ENCODE measurements around the gene KIAA0232.

- no peak for TF ChIP-seq REST (IDR thresholded peaks at IDR 0.05; ENCODE audit: borderline replicate concordance)
- no peak for TF ChIP-seq EZH2 (IDR thresholded peaks at IDR 0.05; ENCODE audit: borderline replicate concordance, insufficient read depth, low read length, poor library complexity, severe bottlenecking)
- TF ChIP-seq EP300 (conservative IDR thresholded peaks at IDR 0.05; ENCODE audit: poor library complexity, severe bottlenecking): no peak
- TF ChIP-seq CTCF (IDR thresholded peaks at IDR 0.05; ENCODE audit: poor library complexity, severe bottlenecking): no peak
- no peak for TF ChIP-seq POLR2AphosphoS5 (IDR thresholded peaks at IDR 0.05)
- no peak for TF ChIP-seq MXI1 (conservative IDR thresholded peaks at IDR 0.05; ENCODE audit: poor library complexity, severe bottlenecking)
- TF ChIP-seq TAF1 (IDR thresholded peaks at IDR 0.05; ENCODE audit: low read depth): no peak
- TF ChIP-seq RAD21 (conservative IDR thresholded peaks at IDR 0.05): no peak
- TF ChIP-seq SMC3 (conservative IDR thresholded peaks at IDR 0.05; ENCODE audit: poor library complexity): no peak
Observed at GRCh38 chr4:6847178-6847577, 64.7 kb downstream of the KIAA0232 start.

All from neural cell (in vitro differentiated cells).